ENCODE measurements around the gene GPT2.

DNA sequence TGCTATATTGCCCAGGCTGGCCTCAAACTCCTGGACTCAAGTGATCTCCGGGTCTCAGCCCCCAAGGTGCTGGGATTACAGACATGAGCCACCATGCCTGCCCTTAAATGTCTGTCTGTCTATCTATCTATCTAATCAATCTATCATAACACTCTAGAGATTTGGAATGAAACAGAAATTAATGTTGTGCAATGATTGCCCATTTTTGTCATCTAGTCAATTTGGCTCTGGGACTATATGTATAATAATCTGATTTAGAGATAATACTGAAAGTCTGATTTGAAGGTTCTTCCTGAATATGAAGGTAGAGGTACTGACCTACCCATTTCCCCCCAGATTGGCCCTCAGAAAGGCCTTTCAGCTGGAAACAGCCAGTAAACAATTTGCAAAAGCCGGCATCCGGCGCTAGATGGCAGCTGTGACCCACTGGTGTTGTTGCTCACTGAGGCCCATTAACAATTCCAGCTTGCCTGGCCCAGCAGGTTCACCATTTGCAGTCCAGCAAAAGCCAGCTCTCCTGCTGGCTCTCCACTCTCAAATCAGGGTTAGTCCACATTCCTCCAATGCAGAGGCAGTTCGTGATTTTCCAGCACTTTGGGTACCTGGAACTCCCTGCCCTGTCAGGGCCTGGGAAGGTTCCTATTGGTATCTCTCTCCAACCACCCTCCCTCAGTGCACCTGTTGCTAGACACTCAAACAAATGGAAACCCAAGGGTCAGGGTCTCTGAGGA lies 30.3 kb upstream of the GPT2 start:
- TF ChIP-seq, protein P1, sequence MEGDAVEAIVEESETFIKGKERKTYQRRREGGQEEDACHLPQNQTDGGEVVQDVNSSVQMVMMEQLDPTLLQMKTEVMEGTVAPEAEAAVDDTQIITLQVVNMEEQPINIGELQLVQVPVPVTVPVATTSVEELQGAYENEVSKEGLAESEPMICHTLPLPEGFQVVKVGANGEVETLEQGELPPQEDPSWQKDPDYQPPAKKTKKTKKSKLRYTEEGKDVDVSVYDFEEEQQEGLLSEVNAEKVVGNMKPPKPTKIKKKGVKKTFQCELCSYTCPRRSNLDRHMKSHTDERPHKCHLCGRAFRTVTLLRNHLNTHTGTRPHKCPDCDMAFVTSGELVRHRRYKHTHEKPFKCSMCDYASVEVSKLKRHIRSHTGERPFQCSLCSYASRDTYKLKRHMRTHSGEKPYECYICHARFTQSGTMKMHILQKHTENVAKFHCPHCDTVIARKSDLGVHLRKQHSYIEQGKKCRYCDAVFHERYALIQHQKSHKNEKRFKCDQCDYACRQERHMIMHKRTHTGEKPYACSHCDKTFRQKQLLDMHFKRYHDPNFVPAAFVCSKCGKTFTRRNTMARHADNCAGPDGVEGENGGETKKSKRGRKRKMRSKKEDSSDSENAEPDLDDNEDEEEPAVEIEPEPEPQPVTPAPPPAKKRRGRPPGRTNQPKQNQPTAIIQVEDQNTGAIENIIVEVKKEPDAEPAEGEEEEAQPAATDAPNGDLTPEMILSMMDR (IDR thresholded peaks at IDR 0.05) = peak; percentile 47 to 61 (median 58)
- TF ChIP-seq POLR2A (IDR thresholded peaks at IDR 0.05) (no peak), POLR2AphosphoS5 (IDR thresholded peaks at IDR 0.05; ENCODE audit: insufficient read depth in 1 of 2, low read depth in 1 of 2) (no peak)

Measured in vagina (tissue), 2 donors.